HG02840 (cell line): ENCODE results near the gene PI3.

Source experiments
- ATAC-seq: cut with Tn5 transposase; IDR thresholded peaks from one replicate; pipeline ENCODE4 v1.9.1; 2021; ENCODE audit warnings: mild to moderate bottlenecking, moderate library complexity, moderate number of reproducible peaks; ENCODE audit not compliant: unreplicated experiment, low FRiP score

PI3 gene

DNA sequence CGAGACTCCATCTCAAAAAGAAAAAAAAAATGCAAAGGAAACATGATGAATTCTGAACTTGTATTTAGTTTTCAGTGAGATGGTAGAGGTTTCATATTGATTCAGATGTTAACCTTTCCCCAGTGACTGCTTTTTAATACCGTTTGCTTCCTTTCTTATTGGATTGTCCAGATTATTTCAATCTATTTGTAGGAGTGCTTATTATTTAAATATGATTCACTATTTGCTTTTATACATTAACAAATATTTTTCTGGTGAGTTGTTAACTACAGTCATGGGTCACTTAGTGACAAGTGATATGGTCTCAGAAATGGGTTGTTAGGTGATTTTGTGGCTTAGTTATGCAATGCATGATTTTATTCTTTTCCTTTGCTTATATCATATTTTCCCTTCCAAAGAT lies 8.4 kb downstream of the PI3 start:
- ATAC-seq = no peak

DNA sequence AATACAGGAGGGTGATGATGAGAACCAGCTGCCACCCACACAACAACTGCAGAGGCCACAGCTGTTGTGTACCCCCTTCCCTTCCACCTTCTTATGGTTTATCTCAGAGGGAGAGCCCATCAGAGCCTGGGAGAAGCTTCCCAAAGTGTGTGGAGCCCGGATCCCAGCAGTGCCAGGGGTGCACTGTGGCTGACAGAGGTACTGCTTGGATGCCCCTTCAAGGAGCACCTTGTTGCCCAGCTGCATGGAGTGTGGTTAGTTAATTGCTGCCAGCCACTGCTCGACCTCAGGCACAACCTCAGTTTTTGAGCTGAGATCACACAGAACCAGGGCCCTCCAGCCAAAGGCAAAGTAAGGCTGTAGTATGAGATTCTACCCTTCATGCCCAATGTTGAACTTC lies 13.0 kb downstream of the PI3 start:
- no peak for ATAC-seq

DNA sequence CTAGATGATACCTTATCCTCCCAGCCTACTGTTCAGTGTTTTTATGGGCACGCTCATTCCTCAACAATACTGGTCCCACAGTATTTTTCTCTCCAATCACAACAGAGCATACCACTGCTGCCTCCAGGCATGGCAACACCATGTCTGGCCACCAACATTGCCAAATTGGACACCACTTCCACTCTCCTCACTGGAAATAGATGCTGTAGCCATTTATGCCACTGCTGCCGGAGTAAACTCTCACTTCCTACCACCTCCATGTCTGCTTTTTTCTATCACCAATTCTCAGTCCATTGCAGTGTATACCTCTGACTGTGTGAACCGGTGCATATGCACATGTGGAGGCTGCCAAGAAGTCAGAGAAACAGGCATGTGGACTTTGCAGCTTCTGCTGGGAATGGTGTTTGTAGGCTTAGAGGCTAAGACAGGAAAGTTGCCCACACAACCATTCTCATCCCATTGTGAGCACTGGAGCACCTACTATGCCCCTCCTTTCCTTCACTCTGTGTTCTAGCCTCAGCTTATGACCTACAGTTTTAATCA lies 14.4 kb downstream of the PI3 start:
- no peak for ATAC-seq

DNA sequence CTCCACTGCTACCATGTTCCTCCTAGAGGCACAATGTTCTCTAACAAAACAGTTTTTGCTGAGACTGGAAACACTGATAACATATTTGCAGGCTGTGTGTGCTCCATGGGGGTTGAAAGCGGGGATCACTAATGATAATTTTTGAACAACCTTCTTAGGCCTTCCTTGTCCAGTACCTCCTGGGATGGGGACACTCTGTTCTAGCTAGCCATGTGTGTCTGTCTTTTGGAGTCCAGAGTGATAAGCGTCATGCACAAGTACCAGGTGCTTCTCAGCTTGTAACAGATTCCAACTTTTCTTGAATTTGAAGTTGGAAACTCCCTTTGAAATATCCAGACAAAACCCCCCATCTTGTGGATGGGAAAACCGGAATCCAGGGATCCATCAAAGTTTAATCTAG lies 15.2 kb downstream of the PI3 start:
- no peak for ATAC-seq

DNA sequence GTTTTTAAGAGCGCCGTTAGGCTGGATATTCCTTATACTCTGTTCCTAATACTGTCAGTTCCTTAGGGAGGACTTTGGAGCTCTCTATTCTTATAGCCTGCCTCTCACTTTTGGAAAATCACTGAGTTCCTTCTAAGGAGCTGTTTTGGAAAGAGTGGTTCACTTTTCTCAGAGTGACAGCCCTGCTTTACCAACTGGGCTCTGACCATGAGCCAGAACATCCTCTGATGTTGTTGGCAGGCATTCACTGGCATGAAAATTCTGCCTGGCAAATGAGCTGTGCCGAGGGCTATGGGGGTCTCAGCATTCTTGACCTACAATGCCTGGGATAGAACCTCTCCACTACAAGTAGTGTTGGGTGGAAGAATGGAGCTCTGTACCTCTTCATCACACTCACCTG lies 17.2 kb downstream of the PI3 start:
- no peak for ATAC-seq

DNA sequence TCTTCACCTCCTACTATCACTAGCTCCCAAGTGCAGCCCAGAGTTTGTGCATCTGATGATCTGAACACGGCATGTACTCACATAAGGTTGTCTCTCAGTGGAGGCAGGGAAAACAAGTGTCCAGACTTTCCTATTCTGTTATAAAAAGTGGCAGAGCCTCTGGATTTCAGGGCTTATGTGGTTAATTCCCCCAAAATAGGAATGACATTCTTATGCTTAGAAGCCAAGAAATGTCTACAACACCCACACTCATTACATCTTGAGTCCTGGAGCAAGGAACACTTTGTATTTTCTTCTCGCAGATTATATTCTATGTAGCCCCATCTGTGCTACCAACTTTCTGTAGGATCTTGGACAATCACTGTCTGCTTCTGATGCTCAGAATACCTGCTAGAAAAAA lies 18.6 kb downstream of the PI3 start:
- ATAC-seq = no peak

DNA sequence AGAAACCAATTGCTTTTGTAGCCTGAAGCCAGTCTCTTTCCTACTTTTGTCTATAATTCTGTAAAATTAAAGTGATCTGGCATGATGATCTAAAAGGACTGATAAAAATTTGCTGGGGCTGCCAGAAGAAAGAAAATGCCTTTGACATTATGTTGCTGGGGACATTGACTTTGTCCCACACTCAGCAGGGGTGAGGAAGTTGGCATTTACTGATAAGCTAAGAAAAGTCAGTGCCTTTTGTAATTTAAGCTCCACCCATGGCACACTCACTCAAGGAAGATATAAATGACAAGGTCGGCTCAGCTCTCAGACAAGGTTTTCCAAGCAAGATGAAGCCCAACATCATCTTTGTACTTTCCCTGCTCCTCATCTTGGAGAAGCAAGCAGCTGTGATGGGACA lies 32.0 kb downstream of the PI3 start, which contains the start of gene SEMG1:
SEMG1 (plus strand) TSS at position 309 of the 400 bp plus-strand sequence; CDS start at position 330, 21 bp downstream.
- no peak for ATAC-seq

DNA sequence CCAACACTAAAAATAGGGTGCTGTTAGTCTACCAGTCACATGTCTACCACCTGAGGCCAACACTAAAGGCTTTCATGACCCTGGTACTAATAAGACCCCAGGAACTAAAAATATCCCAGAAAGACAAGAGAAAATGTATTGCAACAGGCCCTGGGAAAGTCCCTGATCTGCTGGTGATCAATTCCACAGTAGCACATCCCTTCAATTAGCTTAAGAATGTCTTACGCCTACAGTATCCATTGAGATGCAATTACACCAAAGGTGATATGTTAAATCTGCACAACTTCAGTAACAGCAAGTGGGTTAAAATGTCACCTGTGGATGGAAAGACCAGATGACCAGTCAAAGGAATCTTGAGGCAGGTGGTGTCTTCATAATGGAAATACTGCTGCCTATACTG lies 35.2 kb downstream of the PI3 start:
- no peak for ATAC-seq

DNA sequence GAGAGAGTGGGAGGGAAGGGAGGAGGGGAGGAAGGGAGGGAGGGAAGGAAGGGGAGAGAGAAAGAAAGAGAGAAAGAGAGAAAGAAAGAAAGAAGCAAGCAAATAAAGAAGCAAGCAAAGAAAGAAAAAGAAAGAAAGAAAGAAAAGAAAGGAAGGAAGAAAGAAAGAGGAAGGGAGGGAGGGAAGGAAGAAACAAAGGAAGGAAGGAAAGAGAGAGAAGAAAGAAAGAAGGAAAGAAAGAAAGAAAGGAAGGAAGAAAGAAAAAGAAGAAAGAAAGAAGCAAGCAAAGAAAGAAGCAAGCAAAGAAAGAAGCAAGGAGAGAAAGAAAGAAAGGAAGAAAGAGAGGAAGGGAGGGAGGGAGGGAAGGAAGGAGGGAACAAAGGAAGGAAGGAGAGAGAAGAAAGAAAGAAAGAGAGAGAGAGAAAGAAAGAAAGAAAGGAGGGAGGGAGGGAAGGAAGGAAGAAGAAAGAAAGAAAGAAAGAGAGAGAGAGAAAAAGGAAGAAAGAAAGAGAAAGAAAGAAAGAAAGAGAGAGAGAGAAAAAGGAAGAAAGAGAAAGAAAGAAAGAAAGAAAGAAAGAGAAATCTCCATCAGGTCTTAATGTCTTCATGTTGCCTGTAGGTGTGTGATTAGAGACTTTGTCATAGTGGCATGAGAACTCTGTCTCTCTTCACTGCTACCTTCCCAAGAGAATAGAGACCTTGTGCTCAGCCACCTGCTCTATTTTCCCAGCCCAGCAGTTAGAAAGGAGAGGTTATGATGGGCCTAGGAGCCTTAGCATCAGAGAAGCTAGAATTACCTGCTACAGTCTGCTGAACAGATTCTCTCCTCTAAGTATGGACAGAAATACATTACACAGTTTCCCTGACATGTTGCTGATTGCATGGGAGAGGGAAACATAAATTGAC lies 37.1 kb downstream of the PI3 start:
- no peak for ATAC-seq

DNA sequence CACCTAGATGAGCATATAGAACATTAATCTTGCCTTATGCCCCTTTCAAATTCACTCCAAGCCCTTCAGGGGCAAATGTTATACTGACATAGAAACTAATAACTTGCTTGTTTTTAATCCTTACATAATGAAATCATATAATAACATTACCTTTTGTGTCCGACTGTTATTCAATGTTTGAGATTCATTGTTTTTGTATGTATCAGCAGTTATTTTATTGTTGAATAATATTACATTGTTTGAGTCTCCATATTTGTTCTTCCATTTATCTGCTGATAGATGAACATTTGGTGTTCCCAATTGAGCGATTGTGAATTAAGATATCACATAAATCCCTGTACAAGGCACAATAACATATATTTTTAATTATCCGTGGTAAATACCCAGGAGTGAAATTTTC lies 38.1 kb downstream of the PI3 start:
- ATAC-seq = no peak

DNA sequence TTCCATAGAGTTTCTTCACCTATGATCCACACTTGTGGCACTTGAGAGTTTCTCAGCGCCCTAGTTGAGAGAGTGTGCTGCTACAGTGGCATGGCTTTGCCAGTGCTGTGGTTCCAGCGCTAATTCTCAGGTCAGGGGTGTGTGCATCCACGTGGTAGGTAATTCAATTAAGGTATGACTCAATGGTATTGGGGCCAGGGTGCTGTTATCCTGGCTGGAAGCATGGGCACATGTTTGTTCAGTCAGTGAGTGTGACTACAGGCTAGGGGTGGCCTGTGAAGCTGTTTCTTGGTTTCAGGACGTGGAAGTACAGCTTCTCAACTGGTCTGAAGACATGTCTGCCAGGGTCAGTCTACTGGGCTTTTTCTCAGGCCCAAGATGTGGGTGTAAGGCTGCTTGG lies 43.4 kb downstream of the PI3 start:
- ATAC-seq = no peak

DNA sequence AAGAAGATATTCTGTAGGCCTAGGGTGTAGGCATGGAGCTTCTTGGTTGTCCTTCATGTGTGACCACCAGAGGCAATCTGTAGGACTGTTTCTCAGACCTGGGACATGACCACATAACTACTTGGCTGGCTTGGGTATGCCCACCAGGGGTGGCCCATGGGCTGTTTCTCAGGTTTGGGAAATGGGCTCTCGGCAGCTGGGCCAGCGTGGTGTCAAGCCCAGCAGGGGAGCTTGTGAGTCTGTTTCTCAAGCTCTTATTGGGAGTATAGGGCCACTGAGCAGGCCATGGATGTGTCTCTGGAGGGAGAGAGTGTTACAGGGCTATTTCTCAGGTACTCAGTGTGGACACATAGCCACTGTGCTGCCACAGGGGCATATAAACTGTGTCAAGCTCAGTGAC lies 43.9 kb downstream of the PI3 start:
- no peak for ATAC-seq

DNA sequence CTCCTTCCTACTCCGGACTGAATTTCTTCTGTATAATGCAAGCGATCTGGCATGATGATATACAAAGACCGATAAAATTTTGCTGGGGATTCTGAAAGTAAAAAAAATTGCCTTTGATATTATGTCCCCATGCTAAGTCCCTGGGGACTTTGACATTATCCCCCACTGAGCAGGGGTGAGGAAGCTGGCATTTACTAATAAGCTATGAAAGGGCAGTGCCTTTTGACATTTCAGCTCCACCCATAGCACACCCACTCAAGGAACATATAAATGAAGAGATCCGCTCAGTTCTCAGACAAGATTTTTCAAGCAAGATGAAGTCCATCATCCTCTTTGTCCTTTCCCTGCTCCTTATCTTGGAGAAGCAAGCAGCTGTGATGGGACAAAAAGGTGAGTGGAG lies 46.4 kb downstream of the PI3 start, which contains the start of gene SEMG2:
SEMG2 (plus strand) TSS at position 298 of the 400 bp plus-strand sequence; CDS start at position 315, 17 bp downstream.
- no peak for ATAC-seq

DNA sequence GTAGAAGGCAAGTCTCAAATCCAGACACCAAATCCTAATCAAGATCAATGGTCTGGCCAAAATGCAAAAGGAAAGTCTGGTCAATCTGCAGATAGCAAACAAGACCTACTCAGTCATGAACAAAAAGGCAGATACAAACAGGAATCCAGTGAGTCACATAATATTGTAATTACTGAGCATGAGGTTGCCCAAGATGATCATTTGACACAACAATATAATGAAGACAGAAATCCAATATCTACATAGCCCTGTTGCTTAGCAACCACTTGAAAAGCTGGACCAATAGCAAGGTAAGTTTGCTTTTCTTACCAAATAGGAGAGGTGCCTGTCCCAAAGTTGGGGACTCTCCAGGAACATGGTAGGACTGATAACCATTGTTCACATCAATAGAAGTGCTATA lies 48.4 kb downstream of the PI3 start:
- no peak for ATAC-seq
